ENCODE data around the gene CHRM3.

Gene CHRM3

GRCh38 chr1:239394107-239394506 lies 7.7 kb downstream of the CHRM3 start:
- DNase-seq (ENCODE audit: low read depth in 1 of 2, low spot score in 1 of 2) = no peak

- DNase-seq (ENCODE audit: low read depth in 1 of 2, low spot score in 1 of 2) = no peak
Measured at GRCh38 chr1:239413916-239414315, 27.5 kb downstream of the CHRM3 start.

GRCh38 chr1:239417221-239417620 lies 30.9 kb downstream of the CHRM3 start:
- DNase-seq (ENCODE audit: low read depth in 1 of 2, low spot score in 1 of 2) = no peak

GRCh38 chr1:239417986-239418640 lies 31.7 kb downstream of the CHRM3 start:
- DNase-seq (ENCODE audit: low read depth in 1 of 2, low spot score in 1 of 2) = no peak

- no peak for DNase-seq (ENCODE audit: low read depth in 1 of 2, low spot score in 1 of 2)
Measured at GRCh38 chr1:239418681-239419080, 32.3 kb downstream of the CHRM3 start.

- no peak for DNase-seq (ENCODE audit: low read depth in 1 of 2, low spot score in 1 of 2)
Measured at GRCh38 chr1:239421811-239422210, 35.4 kb downstream of the CHRM3 start.

- DNase-seq (ENCODE audit: low read depth in 1 of 2, low spot score in 1 of 2) = no peak
Measured at GRCh38 chr1:239422818-239423217, 36.5 kb downstream of the CHRM3 start.

GRCh38 chr1:239426821-239427475 lies 40.6 kb downstream of the CHRM3 start:
- DNase-seq (ENCODE audit: low read depth in 1 of 2, low spot score in 1 of 2) = no peak

- DNase-seq (ENCODE audit: low read depth in 1 of 2, low spot score in 1 of 2) = no peak
Measured at GRCh38 chr1:239427712-239428111, 41.3 kb downstream of the CHRM3 start.

- no peak for DNase-seq (ENCODE audit: low read depth in 1 of 2, low spot score in 1 of 2)
Measured at GRCh38 chr1:239428120-239428710, 41.8 kb downstream of the CHRM3 start.

GRCh38 chr1:239429163-239429562 lies 42.8 kb downstream of the CHRM3 start:
- no peak for DNase-seq (ENCODE audit: low read depth in 1 of 2, low spot score in 1 of 2)

GRCh38 chr1:239432255-239432654 lies 45.9 kb downstream of the CHRM3 start:
- no peak for DNase-seq (ENCODE audit: low read depth in 1 of 2, low spot score in 1 of 2)

GRCh38 chr1:239434181-239434580 lies 47.8 kb downstream of the CHRM3 start:
- no peak for DNase-seq (ENCODE audit: low read depth in 1 of 2, low spot score in 1 of 2)
